Stimulated activated CD8-positive, alpha-beta memory T cell treated with anti-CD3 and anti-CD28 coated beads, Interleukin-15, amount 100 ng/mL, for 24 hours (primary cell): Measurements from ENCODE around the gene KRT75.

Experiments
- DNase-seq: peaks from one replicate; pipeline ENCODE4 v3.0.0-alpha.2; 2020; ENCODE audit warnings: low read depth

Gene KRT75

GRCh38 chr12:52391618-52392002 lies 42.6 kb downstream of the KRT75 start:
- no peak for DNase-seq

DNA sequence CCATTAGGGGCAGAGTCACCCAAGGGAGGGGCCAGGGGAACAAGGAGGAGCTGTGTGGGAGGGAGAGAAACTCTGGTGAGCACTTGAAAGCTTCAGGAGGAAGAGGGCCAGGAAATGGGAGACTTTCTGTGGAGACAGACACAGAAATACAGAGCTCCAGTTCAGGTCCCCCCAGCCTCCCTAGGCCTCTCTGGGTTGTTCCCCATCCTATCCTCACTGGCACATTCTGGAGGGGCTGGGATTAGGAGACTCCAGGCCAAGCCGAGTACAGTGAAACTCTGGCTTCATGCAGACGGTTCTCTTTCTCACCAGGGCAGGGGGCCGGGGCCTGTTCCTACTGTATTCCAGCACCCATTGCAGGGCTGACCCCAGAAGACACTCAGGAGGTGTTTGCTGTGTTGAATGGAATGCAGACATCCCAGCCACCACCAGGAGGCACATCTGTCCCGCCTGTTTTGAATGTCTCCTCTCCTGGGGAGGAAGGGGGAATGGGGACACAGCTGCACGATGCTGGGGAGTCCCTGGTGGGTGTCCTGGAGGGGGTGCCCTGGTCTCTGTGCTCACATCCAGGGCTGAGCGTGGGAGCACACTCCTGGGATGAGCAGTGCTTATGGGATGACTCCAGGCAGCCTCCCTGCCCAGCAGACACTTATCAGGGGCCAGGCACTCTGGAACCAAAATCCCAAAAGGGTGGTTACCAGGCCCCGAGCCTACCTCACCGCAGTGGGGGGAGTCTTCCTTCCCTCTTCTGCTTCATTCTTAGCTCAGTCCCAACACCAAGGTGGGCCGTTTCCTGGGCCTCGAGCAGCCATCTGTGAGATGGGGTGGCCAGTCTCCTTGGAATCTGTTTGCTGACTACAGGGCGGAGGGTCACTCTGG lies 43.2 kb downstream of the KRT75 start:
- no peak for DNase-seq

DNA sequence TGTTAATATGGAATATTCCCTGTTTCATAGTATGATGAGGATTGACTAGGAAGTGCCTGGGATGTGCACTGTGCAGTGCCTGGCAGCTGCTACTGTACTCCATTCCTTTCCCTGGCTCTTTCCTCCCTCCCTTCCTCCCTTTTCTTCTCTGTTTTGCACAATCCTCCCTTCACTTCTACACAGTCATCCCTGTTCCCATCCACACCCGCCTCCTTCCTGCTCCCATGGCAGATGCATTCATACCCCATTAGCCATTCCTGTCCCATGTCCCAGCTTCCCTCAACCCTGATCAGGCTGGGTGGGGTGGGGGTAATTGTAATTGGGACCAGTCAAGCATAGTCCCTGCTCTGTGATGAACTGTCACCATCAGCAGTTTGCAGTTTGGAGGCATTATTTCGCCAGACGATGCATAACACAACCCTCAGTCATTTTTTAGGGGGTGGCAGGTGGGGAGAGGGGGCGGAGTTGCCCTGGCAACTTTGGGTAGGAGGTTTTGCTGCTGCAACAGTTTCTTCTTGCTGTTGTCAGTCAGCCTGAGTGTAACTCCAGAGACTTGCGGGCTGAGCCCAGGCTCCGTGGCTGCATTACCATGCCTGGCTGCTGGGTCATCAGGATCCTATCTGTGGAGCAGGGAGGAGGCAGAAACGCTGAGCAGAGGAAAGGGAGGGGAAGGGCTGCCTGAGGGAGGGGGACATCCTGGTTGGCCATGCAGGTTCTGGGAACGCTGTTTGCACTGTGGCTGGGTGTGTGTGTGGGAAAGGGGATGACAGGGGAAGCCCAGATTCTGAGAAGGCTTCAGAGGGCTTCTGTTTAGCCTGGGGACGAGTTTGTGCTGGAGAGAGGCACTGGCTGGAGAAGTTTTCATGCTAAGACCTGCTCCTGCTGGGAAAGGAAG lies 44.6 kb downstream of the KRT75 start:
- no peak for DNase-seq

- no peak for DNase-seq
These were observed 46.3 kb downstream of the KRT75 start for GRCh38 chr12:52387859-52388258.

GRCh38 chr12:52385226-52385702 lies 48.9 kb downstream of the KRT75 start, which contains the start of gene KRT84:
Gene KRT84, minus strand, starts transcription at chr12:52385652. Its CDS starts 67 bp downstream, at chr12:52385585.
- DNase-seq = no peak

- DNase-seq = no peak
These were observed 50.8 kb downstream of the KRT75 start for GRCh38 chr12:52383331-52383730.

GRCh38 chr12:52382854-52383253 lies 51.3 kb downstream of the KRT75 start:
- no peak for DNase-seq

DNA sequence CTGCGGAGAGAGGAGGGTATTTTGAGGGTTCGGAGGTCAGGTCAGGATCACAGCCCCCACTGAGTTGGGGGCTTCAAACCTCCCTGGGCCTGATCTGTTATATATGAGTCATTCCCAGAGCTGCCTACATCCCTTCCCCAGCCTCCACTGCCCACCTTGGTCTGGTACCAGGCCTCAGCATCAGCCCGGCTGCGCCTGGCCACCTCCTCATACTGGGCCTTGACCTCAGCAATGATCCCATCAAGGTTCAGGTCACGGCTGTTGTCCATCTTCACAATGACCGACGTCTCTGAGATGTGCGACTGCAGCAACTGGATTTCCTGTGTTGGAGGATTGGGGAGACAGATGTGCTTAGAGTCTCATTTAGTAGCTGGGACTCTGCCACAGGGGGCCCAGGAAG lies 53.0 kb downstream of the KRT75 start:
- DNase-seq = no peak

DNA sequence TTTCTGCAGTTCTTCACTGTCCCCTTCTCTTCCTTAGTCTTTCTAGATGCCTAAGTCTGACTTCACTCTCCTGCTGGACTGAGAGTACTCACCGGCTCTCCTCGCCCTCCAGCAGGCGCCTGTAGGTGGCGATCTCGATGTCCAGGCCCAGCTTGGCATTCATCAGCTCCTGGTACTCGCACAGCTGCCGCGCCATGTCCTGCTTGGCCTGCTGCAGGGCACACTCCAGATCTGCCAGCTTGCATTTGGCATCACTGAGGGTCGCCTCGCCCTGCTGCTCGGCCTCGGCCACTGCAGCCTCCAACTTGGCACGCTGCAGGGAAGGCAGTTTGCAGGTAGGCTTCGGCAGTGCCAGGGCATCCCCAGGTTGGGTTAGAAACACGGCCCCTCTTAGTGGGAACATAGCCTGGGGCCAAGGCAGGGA lies 53.9 kb downstream of the KRT75 start:
- no peak for DNase-seq

GRCh38 chr12:52379536-52379935 lies 54.6 kb downstream of the KRT75 start:
- no peak for DNase-seq

DNA sequence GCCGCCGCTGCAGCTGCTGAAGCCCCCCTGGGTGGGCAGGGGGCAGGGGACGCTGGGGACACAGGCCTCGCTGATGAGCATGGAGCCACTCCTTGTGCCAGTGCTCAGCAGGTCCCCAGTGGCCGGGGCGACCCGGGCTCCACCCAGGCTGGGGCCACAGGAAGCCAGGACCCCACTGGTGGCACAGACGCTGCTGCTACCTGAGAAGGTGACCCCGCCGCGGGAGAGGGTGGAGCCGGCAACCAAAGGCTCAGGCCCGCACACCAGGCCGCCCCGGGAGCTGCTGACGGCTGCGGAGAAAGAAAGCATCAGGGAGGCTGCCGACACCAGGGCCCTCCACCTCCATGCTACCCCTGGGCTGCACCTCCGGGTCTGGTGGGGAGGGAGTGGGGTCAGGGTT lies 56.1 kb downstream of the KRT75 start:
- no peak for DNase-seq

- no peak for DNase-seq
These were observed 56.9 kb downstream of the KRT75 start for GRCh38 chr12:52377266-52377665.
